ENCODE results near the gene ZNF362.

DNA sequence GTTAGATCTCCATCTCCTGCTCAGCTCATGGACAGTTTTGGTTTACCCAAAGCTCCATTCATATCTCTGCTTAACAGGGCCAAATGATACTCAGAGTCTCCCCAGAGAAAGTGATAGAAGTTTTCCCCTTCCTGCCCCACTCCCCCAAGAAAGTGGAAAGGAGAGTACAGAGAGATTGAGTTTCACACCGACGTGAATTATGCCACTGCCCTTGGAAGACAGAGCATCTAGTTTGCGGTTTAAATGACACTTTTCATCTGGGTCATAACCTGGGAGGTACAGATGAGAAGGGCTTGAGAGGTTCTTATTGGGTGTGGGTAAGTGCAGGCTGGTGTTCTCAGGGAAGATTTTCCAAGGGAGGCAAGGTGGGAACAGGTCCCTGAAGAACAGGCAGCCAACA, 6.9 kb upstream of the ZNF362 start:
- TF ChIP-seq, protein P1, sequence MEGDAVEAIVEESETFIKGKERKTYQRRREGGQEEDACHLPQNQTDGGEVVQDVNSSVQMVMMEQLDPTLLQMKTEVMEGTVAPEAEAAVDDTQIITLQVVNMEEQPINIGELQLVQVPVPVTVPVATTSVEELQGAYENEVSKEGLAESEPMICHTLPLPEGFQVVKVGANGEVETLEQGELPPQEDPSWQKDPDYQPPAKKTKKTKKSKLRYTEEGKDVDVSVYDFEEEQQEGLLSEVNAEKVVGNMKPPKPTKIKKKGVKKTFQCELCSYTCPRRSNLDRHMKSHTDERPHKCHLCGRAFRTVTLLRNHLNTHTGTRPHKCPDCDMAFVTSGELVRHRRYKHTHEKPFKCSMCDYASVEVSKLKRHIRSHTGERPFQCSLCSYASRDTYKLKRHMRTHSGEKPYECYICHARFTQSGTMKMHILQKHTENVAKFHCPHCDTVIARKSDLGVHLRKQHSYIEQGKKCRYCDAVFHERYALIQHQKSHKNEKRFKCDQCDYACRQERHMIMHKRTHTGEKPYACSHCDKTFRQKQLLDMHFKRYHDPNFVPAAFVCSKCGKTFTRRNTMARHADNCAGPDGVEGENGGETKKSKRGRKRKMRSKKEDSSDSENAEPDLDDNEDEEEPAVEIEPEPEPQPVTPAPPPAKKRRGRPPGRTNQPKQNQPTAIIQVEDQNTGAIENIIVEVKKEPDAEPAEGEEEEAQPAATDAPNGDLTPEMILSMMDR (conservative IDR thresholded peaks at IDR 0.05; ENCODE audit: low read depth in 2 of 2), result no peak
- TF ChIP-seq POLR2AphosphoS5 (IDR thresholded peaks at IDR 0.05; ENCODE audit: low read depth) (no peak), EZH2phosphoT487 (IDR thresholded peaks at IDR 0.05; ENCODE audit: unreplicated experiment) (no peak), EZH2 (IDR thresholded peaks at IDR 0.05; ENCODE audit: low read depth, unreplicated experiment) (no peak), ZNF114 (CRISPR knock-in tag; IDR thresholded peaks at IDR 0.05) (no peak), CREB1 (CRISPR knock-in tag; IDR thresholded peaks at IDR 0.05; ENCODE audit: low read depth) (no peak), JUNB (IDR thresholded peaks at IDR 0.05; ENCODE audit: unreplicated experiment) (no peak)
- TF ChIP-seq, protein P2, sequence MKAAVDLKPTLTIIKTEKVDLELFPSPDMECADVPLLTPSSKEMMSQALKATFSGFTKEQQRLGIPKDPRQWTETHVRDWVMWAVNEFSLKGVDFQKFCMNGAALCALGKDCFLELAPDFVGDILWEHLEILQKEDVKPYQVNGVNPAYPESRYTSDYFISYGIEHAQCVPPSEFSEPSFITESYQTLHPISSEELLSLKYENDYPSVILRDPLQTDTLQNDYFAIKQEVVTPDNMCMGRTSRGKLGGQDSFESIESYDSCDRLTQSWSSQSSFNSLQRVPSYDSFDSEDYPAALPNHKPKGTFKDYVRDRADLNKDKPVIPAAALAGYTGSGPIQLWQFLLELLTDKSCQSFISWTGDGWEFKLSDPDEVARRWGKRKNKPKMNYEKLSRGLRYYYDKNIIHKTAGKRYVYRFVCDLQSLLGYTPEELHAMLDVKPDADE (IDR thresholded peaks at IDR 0.05), result no peak
- TF ChIP-seq, protein P3, sequence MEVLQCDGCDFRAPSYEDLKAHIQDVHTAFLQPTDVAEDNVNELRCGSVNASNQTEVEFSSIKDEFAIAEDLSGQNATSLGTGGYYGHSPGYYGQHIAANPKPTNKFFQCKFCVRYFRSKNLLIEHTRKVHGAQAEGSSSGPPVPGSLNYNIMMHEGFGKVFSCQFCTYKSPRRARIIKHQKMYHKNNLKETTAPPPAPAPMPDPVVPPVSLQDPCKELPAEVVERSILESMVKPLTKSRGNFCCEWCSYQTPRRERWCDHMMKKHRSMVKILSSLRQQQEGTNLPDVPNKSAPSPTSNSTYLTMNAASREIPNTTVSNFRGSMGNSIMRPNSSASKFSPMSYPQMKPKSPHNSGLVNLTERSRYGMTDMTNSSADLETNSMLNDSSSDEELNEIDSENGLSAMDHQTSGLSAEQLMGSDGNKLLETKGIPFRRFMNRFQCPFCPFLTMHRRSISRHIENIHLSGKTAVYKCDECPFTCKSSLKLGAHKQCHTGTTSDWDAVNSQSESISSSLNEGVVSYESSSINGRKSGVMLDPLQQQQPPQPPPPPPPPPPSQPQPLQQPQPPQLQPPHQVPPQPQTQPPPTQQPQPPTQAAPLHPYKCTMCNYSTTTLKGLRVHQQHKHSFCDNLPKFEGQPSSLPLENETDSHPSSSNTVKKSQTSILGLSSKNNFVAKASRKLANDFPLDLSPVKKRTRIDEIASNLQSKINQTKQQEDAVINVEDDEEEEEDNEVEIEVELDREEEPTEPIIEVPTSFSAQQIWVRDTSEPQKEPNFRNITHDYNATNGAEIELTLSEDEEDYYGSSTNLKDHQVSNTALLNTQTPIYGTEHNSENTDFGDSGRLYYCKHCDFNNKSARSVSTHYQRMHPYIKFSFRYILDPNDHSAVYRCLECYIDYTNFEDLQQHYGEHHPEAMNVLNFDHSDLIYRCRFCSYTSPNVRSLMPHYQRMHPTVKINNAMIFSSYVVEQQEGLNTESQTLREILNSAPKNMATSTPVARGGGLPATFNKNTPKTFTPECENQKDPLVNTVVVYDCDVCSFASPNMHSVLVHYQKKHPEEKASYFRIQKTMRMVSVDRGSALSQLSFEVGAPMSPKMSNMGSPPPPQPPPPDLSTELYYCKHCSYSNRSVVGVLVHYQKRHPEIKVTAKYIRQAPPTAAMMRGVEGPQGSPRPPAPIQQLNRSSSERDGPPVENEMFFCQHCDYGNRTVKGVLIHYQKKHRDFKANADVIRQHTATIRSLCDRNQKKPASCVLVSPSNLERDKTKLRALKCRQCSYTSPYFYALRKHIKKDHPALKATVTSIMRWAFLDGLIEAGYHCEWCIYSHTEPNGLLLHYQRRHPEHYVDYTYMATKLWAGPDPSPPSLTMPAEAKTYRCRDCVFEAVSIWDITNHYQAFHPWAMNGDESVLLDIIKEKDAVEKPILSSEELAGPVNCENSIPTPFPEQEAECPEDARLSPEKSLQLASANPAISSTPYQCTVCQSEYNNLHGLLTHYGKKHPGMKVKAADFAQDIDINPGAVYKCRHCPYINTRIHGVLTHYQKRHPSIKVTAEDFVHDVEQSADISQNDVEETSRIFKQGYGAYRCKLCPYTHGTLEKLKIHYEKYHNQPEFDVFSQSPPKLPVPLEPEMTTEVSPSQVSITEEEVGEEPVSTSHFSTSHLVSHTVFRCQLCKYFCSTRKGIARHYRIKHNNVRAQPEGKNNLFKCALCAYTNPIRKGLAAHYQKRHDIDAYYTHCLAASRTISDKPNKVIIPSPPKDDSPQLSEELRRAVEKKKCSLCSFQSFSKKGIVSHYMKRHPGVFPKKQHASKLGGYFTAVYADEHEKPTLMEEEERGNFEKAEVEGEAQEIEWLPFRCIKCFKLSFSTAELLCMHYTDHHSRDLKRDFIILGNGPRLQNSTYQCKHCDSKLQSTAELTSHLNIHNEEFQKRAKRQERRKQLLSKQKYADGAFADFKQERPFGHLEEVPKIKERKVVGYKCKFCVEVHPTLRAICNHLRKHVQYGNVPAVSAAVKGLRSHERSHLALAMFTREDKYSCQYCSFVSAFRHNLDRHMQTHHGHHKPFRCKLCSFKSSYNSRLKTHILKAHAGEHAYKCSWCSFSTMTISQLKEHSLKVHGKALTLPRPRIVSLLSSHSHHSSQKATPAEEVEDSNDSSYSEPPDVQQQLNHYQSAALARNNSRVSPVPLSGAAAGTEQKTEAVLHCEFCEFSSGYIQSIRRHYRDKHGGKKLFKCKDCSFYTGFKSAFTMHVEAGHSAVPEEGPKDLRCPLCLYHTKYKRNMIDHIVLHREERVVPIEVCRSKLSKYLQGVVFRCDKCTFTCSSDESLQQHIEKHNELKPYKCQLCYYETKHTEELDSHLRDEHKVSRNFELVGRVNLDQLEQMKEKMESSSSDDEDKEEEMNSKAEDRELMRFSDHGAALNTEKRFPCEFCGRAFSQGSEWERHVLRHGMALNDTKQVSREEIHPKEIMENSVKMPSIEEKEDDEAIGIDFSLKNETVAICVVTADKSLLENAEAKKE (CRISPR knock-in tag; IDR thresholded peaks at IDR 0.05), result no peak
- TF ChIP-seq, protein P4, sequence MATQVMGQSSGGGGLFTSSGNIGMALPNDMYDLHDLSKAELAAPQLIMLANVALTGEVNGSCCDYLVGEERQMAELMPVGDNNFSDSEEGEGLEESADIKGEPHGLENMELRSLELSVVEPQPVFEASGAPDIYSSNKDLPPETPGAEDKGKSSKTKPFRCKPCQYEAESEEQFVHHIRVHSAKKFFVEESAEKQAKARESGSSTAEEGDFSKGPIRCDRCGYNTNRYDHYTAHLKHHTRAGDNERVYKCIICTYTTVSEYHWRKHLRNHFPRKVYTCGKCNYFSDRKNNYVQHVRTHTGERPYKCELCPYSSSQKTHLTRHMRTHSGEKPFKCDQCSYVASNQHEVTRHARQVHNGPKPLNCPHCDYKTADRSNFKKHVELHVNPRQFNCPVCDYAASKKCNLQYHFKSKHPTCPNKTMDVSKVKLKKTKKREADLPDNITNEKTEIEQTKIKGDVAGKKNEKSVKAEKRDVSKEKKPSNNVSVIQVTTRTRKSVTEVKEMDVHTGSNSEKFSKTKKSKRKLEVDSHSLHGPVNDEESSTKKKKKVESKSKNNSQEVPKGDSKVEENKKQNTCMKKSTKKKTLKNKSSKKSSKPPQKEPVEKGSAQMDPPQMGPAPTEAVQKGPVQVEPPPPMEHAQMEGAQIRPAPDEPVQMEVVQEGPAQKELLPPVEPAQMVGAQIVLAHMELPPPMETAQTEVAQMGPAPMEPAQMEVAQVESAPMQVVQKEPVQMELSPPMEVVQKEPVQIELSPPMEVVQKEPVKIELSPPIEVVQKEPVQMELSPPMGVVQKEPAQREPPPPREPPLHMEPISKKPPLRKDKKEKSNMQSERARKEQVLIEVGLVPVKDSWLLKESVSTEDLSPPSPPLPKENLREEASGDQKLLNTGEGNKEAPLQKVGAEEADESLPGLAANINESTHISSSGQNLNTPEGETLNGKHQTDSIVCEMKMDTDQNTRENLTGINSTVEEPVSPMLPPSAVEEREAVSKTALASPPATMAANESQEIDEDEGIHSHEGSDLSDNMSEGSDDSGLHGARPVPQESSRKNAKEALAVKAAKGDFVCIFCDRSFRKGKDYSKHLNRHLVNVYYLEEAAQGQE (IDR thresholded peaks at IDR 0.05; ENCODE audit: unreplicated experiment), result no peak
